ENCODE data around the gene NRCAM. TPM values are rescaled to one million over a fixed set of nuclear protein-coding genes. Genes with fewer than 3 reads are reported as not detected.

NRCAM gene
- total RNA-seq, 4 donors from 2014 or later: 1.3 to 4.7 (median 2.2) TPM

- no peak overlapping the region for H3K4me3 ChIP-seq
- no peaks in the 10 kb centered on the region for H3K36me3 ChIP-seq
- H3K27me3 ChIP-seq: no peaks in the 10 kb centered on the region
- ATAC-seq: no peak
- 53 to 59% methylated on average over 6 to 7 of the region's 7 CpGs for WGBS, 2 donors (ENCODE audit: low coverage in 1 of 2)
- TF ChIP-seq POLR2AphosphoS5 (IDR thresholded peaks at IDR 0.05) (no peak), CTCF (IDR thresholded peaks at IDR 0.05) (no peak), POLR2A (IDR thresholded peaks at IDR 0.05) (no peak), EP300 (IDR thresholded peaks at IDR 0.05) (no peak)
- H3K27ac ChIP-seq: no peak overlapping the region
- no peaks in the 10 kb centered on the region for H3K9me3 ChIP-seq
- no peaks in the 10 kb centered on the region for H3K4me1 ChIP-seq
Measured at GRCh38 chr7:108222236-108222892, 233.9 kb downstream of the NRCAM start.

- TF ChIP-seq POLR2A (IDR thresholded peaks at IDR 0.05): no peak
- TF ChIP-seq CTCF (IDR thresholded peaks at IDR 0.05): no peak
- no peak for TF ChIP-seq EP300 (IDR thresholded peaks at IDR 0.05)
- TF ChIP-seq POLR2AphosphoS5 (IDR thresholded peaks at IDR 0.05): no peak
- 70 to 80% methylated on average over 3 of the region's 7 CpGs for WGBS, 2 donors (ENCODE audit: low coverage in 1 of 2)
Measured at GRCh38 chr7:108211382-108212201, 244.6 kb downstream of the NRCAM start.

GRCh38 chr7:108210796-108211195 lies 245.4 kb downstream of the NRCAM start:
- no peak for TF ChIP-seq EP300 (IDR thresholded peaks at IDR 0.05)
- no peak for TF ChIP-seq POLR2AphosphoS5 (IDR thresholded peaks at IDR 0.05)
- TF ChIP-seq CTCF (IDR thresholded peaks at IDR 0.05): no peak
- no peak for TF ChIP-seq POLR2A (IDR thresholded peaks at IDR 0.05)
- Histone ChIP-seq H3K27me3 (no peaks in the 10 kb centered on the region), H3K27ac (no peak overlapping the region), H3K36me3 (no peaks in the 10 kb centered on the region), H3K4me3 (no peak overlapping the region), H3K9me3 (no peaks in the 10 kb centered on the region), H3K4me1 (no peaks in the 10 kb centered on the region)
- ATAC-seq: no peak
- WGBS, 2 donors (ENCODE audit: low coverage in 1 of 2): 85 to 95% methylated on average over 3 of the region's 3 CpGs

More at GRCh38 chr7:108211382-108212201, 244.6 kb downstream of the NRCAM start:
- no peak overlapping the region for H3K27ac ChIP-seq
- H3K4me3 ChIP-seq: no peak overlapping the region
- no peaks in the 10 kb centered on the region for H3K27me3 ChIP-seq
- H3K9me3 ChIP-seq: no peaks in the 10 kb centered on the region
- no peaks in the 10 kb centered on the region for H3K36me3 ChIP-seq
- H3K4me1 ChIP-seq: no peaks in the 10 kb centered on the region
- ATAC-seq: no peak

GRCh38 chr7:108205311-108205710 lies 250.9 kb downstream of the NRCAM start:
- Histone ChIP-seq H3K4me3 (no peak overlapping the region), H3K27me3 (no peaks in the 10 kb centered on the region), H3K36me3 (no peaks in the 10 kb centered on the region), H3K27ac (no peak overlapping the region), H3K9me3 (no peaks in the 10 kb centered on the region), H3K4me1 (no peaks in the 10 kb centered on the region)
- TF ChIP-seq POLR2A (IDR thresholded peaks at IDR 0.05) (no peak), CTCF (IDR thresholded peaks at IDR 0.05) (no peak), EP300 (IDR thresholded peaks at IDR 0.05) (no peak)
- ATAC-seq: no peak

Data from gastroesophageal sphincter (tissue), 4 donors.